ENCODE results near the gene LGSN. TPM values are rescaled to one million over a fixed set of nuclear protein-coding genes. Genes with fewer than 3 reads are reported as not detected.
A peak's percentile ranks its signal among the peaks of the same experiment; 100 is the strongest.
"Not testable (repeated sequence)": the region's sequence is repeated elsewhere in the genome, so short reads cannot be mapped to it uniquely, and the experiment has no call there.

Gene LGSN, protein sequence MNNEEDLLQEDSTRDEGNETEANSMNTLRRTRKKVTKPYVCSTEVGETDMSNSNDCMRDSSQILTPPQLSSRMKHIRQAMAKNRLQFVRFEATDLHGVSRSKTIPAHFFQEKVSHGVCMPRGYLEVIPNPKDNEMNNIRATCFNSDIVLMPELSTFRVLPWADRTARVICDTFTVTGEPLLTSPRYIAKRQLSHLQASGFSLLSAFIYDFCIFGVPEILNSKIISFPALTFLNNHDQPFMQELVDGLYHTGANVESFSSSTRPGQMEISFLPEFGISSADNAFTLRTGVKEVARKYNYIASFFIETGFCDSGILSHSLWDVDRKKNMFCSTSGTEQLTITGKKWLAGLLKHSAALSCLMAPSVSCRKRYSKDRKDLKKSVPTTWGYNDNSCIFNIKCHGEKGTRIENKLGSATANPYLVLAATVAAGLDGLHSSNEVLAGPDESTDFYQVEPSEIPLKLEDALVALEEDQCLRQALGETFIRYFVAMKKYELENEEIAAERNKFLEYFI
- not detected for polyA plus RNA-seq (ENCODE audit: low read depth in 6 of 6)

- DNase-seq = no peak
- ATAC-seq (ENCODE audit: low read depth in 2 of 2) = no peak
- Mint-ChIP-seq H3K36me3 (no peaks in the 10 kb centered on the region), H3K27me3 (peaks cover 0 to 13% (median 9%) of the 10 kb centered on the region in 3 donors), H3K9me3 (no peaks in the 10 kb centered on the region), H3K4me3 (no peak within 1 kb of the TSS), H3K4me1 (no peaks in the 10 kb centered on the region), H3K27ac (no peak within 1 kb of the TSS)
These were observed at the start of gene LGSN for GRCh38 chr6:63319939-63320338. Gene LGSN, minus strand, starts transcription at chr6:63319983. Its CDS starts 40 bp downstream, at chr6:63319943.

GRCh38 chr6:63368347-63368746, 48.6 kb upstream of the LGSN start:
- Mint-ChIP-seq H3K4me1 (no peaks in the 10 kb centered on the region), H3K27ac (no peak overlapping the region), H3K27me3 (peaks cover 0 to 9% (median 0%) of the 10 kb centered on the region in 3 donors), H3K36me3 (no peaks in the 10 kb centered on the region), H3K4me3 (no peak overlapping the region), H3K9me3 (peaks cover 0 to 20% (median 9%) of the 10 kb centered on the region in 7 donors)
- DNase-seq (no peak), ATAC-seq (ENCODE audit: low read depth in 2 of 2) (no peak)

DNA sequence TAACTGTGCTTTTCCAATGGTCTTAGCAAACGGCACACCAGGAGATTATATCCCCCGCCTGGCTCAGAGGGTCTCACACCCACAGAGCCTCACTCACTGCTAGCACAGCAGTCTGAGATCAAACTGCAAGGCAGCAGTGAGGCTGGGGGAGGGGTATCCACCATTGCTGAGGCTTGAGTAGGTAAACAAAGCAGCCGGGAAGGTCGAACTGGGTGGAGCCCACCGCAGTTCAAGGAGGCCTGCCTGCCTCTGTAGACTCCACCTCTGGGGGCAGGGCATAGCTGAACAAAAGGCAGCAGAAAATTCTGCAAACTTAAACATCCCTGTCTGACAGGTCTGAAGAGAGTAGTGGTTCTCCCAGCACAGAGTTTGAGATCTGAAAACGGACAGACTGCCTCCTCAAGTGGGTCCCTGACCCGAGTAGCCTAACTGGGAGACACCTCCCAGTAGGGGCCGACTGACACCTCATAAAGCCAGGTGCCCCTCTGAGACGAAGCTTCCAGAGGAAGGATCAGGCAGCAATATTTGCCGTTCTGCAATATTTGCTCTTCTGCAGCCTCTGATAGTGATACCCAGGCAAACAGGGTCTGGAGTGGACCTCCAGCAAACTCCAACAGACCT, 42.8 kb upstream of the LGSN start:
- peaks cover 0 to 25% (median 16%) of the 10 kb centered on the region in 7 donors for H3K9me3 Mint-ChIP-seq
- peaks cover 0 to 12% (median 0%) of the 10 kb centered on the region in 3 donors for H3K27me3 Mint-ChIP-seq
- H3K4me3 Mint-ChIP-seq; H3K27ac Mint-ChIP-seq; H3K4me1 Mint-ChIP-seq; ATAC-seq (ENCODE audit: low read depth in 2 of 2); H3K36me3 Mint-ChIP-seq; DNase-seq: not testable (repeated sequence)

DNA sequence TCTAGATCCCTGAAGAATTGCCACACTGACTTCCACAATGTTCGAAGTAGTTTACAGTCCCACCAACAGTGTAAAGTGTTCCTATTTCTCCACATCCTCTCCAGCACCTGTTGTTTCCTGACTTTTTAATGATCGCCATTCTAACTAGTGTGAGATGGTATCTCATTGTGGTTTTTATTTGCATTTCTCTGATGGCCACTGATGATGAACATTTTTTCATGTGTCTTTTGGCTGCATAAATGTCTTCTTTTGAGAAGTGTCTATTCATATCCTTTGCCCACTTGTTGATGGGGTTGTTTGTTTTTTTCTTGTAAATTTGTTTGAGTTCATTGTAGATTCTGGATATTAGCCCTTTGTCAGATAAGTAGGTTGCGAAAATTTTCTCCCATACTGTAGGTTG, 37.6 kb upstream of the LGSN start:
- H3K4me3 Mint-ChIP-seq; H3K27ac Mint-ChIP-seq; H3K27me3 Mint-ChIP-seq; ATAC-seq (ENCODE audit: low read depth in 2 of 2); H3K36me3 Mint-ChIP-seq; DNase-seq: not testable (repeated sequence)
- Mint-ChIP-seq H3K9me3 (peaks cover 0 to 16% (median 7%) of the 10 kb centered on the region in 7 donors), H3K4me1 (peaks cover 7 to 12% (median 8%) of the 10 kb centered on the region in 3 donors)

DNA sequence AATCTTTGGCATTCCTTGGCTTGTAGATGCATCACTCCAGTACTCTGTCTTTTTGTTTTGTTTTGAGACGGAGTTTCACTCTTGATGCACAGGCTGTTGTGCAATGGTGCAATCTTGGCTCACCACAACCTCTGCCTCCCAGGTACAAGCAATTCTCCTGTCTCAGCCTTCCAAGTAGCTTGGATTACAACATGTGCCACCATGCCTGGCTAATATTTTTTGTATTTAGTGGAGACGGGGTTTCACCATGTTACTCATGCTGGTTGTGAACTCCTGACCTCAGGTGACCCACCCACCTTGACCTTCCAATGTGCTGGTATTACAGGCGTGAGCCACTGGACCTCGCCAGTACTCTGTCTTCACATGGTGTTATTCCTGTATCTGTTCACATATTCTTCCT, 35.8 kb upstream of the LGSN start:
- no peak for DNase-seq
- no peaks in the 10 kb centered on the region for H3K27me3 Mint-ChIP-seq
- no peak overlapping the region for H3K4me3 Mint-ChIP-seq
- ATAC-seq (ENCODE audit: low read depth in 2 of 2) = no peak
- peaks cover 0 to 14% (median 7%) of the 10 kb centered on the region in 7 donors for H3K9me3 Mint-ChIP-seq
- peaks cover 10 to 22% (median 20%) of the 10 kb centered on the region in 3 donors for H3K4me1 Mint-ChIP-seq
- H3K27ac Mint-ChIP-seq = no peak overlapping the region
- no peaks in the 10 kb centered on the region for H3K36me3 Mint-ChIP-seq

- H3K27ac Mint-ChIP-seq = peak overlapping the region in 4 of 6 donors; percentile 24 to 82 (median 73)
These were observed 33.5 kb upstream of the LGSN start for GRCh38 chr6:63353286-63353630.

DNA sequence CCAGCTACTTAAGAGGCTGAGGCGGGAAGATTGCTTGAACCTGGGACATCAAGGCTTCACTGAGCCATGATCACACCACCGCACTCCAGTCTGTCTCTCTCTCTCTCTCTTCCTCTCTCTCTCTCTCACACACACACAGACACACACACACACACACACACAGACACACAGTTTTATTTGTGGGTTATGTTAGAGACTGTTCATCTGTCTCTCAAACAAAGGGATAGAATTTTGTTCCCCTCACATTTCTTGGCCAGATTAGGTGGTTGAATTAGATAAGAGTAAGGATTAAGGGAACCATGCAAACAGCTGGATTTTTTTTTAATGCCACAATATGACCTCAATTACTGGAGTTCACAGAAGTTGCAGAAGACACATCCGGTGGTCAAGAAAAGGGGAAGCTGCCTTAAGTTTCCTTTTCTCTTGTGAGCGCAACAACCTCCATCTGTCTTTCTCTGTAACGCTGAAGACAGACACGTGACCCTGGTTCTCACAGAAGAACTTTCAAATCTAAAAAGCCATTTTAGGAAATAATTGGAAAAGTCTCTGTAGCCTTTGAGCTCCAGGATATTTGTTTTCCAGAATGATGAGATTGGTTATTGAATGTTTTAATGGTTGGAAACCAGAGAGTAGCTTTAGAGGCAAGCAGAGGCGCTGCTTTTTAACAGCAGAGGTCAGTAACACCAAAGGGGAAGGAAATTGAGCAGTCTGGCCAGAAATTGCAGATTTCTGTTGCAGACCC, 32.9 kb upstream of the LGSN start:
- DNase-seq (peak; percentile 56), ATAC-seq (ENCODE audit: low read depth in 2 of 2) (peak; percentile 91 to 93)
- Mint-ChIP-seq H3K4me1 (peaks cover 10 to 22% (median 20%) of the 10 kb centered on the region in 3 donors), H3K27me3 (no peaks in the 10 kb centered on the region), H3K4me3 (peak overlapping the region; percentile 4 to 82 (median 70)), H3K36me3 (no peaks in the 10 kb centered on the region), H3K27ac (peak overlapping the region; percentile 44 to 90 (median 80)), H3K9me3 (peaks cover 0 to 5% (median 0%) of the 10 kb centered on the region in 7 donors)

More at GRCh38 chr6:63353286-63353630, 33.5 kb upstream of the LGSN start:
- ATAC-seq (ENCODE audit: low read depth in 2 of 2) (no peak), DNase-seq (no peak)
- no peaks in the 10 kb centered on the region for H3K36me3 Mint-ChIP-seq
- no peaks in the 10 kb centered on the region for H3K27me3 Mint-ChIP-seq
- H3K4me3 Mint-ChIP-seq = peak overlapping the region in 5 of 8 donors; percentile 65 to 76 (median 67)
- H3K9me3 Mint-ChIP-seq = peaks cover 0 to 5% (median 0%) of the 10 kb centered on the region in 7 donors
- peaks cover 10 to 22% (median 20%) of the 10 kb centered on the region in 3 donors for H3K4me1 Mint-ChIP-seq

- peaks cover 0 to 5% (median 0%) of the 10 kb centered on the region in 7 donors for H3K9me3 Mint-ChIP-seq
These were observed 32.3 kb upstream of the LGSN start for GRCh38 chr6:63352069-63352543.

DNA sequence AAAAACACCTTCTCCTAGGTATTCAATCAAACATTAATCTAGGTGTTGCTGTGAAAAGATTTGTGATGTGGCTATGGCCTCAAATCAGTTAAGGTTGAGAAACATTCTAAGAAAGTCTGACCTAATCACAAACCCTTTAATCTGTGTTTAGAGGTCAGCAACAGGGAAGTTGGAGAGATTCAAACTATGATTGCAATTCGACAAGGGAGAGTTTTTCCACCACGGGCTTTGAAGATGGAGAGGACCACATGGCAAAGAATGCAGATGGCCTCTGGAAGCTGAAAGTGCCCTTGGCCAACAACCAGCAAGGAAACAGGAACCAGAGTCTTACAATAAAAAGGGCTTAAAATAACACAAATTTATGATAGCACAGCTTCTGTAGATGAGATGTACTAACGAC, 29.6 kb upstream of the LGSN start:
- Mint-ChIP-seq H3K4me1 (peaks cover 10 to 22% (median 20%) of the 10 kb centered on the region in 3 donors), H3K27ac (no peak overlapping the region), H3K27me3 (peaks cover 0 to 5% (median 4%) of the 10 kb centered on the region in 3 donors), H3K36me3 (no peaks in the 10 kb centered on the region), H3K4me3 (no peak overlapping the region), H3K9me3 (peaks cover 0 to under 1% (median 0%) of the 10 kb centered on the region in 7 donors)
- DNase-seq (no peak), ATAC-seq (ENCODE audit: low read depth in 2 of 2) (no peak)

More at GRCh38 chr6:63352069-63352543, 32.3 kb upstream of the LGSN start:
- Mint-ChIP-seq H3K4me1 (peaks cover 10 to 22% (median 20%) of the 10 kb centered on the region in 3 donors), H3K27ac (peak overlapping the region in 5 of 6 donors; percentile 31 to 90 (median 78)), H3K27me3 (peaks cover 0 to 5% (median 4%) of the 10 kb centered on the region in 3 donors), H3K36me3 (no peaks in the 10 kb centered on the region), H3K4me3 (peak overlapping the region in 7 of 8 donors; percentile 4 to 76 (median 66))
- DNase-seq = no peak
- no peak for ATAC-seq (ENCODE audit: low read depth in 2 of 2)

- DNase-seq = no peak
- Mint-ChIP-seq H3K27me3 (peaks cover 0 to 5% (median 4%) of the 10 kb centered on the region in 3 donors), H3K4me3 (no peak overlapping the region), H3K36me3 (no peaks in the 10 kb centered on the region), H3K27ac (no peak overlapping the region), H3K9me3 (no peaks in the 10 kb centered on the region), H3K4me1 (peaks cover 10 to 22% (median 20%) of the 10 kb centered on the region in 3 donors)
- ATAC-seq (ENCODE audit: low read depth in 2 of 2) = no peak
These were observed 29.1 kb upstream of the LGSN start for GRCh38 chr6:63348836-63349235.

DNA sequence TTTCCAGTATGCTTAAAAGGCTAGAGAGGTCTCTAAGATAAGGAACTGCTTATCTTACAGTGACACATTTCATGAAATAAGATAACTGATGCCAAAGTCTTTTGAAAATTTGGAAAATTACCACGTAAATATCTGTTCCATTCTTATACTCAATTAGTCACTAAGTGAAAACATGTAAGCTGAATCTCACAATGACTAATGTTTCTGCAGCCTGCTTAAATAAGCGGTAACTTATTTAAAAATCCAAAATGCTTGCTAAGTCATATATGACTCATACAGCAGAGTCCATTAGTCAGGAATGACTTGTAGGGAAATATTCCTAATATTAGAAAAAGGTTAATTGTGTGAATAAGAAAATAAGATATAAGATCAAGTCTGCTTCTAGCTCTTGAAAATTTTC, 27.8 kb upstream of the LGSN start:
- H3K36me3 Mint-ChIP-seq = no peaks in the 10 kb centered on the region
- H3K9me3 Mint-ChIP-seq = no peaks in the 10 kb centered on the region
- H3K27ac Mint-ChIP-seq = peak overlapping the region in 1 of 6 donors; percentile 70
- H3K4me1 Mint-ChIP-seq = peaks cover 5 to 13% (median 12%) of the 10 kb centered on the region in 3 donors
- no peak overlapping the region for H3K4me3 Mint-ChIP-seq
- ATAC-seq (ENCODE audit: low read depth in 2 of 2) (no peak), DNase-seq (no peak)
- H3K27me3 Mint-ChIP-seq = peaks cover 0 to 5% (median 4%) of the 10 kb centered on the region in 3 donors

DNA sequence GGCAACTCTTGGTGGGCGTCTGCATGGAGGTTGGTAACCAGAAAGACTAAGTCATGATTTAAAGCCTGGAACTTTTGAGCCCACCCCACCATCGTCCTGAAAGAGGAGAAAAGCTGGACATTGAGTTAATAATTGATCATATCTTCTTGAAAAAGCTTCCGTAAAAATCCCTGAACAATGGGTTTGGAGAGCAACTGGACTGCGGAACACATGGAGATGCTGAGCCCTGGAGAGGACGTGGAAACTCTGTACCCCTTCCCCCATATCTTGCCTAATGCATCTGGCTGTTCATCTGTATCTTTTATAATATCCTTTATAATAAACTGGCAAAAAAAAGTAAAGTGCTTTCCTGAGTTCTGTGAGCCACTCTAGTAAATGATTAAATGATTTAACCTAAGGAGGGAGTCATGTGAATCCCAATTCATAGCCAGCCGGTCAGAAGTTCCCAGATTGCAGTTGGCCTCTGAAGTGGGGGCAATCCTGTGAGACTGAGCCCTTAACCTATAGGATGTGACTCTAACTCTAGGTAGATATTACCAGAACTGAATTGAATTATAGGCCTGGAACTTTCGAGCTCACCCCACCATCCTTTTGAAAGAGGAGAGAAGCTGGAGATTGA, 26.5 kb upstream of the LGSN start:
- ATAC-seq (ENCODE audit: low read depth in 2 of 2) = no peak
- no peak overlapping the region for H3K27ac Mint-ChIP-seq
- H3K4me1 Mint-ChIP-seq = peaks cover 0 to 4% (median 2%) of the 10 kb centered on the region in 3 donors
- no peak for DNase-seq
- H3K27me3 Mint-ChIP-seq = peaks cover 0 to 5% (median 4%) of the 10 kb centered on the region in 3 donors
- H3K9me3 Mint-ChIP-seq = peaks cover 0 to 2% (median 0%) of the 10 kb centered on the region in 7 donors
- H3K4me3 Mint-ChIP-seq = no peak overlapping the region
- no peaks in the 10 kb centered on the region for H3K36me3 Mint-ChIP-seq
